ENCODE data around the gene TRIM17.

DNA sequence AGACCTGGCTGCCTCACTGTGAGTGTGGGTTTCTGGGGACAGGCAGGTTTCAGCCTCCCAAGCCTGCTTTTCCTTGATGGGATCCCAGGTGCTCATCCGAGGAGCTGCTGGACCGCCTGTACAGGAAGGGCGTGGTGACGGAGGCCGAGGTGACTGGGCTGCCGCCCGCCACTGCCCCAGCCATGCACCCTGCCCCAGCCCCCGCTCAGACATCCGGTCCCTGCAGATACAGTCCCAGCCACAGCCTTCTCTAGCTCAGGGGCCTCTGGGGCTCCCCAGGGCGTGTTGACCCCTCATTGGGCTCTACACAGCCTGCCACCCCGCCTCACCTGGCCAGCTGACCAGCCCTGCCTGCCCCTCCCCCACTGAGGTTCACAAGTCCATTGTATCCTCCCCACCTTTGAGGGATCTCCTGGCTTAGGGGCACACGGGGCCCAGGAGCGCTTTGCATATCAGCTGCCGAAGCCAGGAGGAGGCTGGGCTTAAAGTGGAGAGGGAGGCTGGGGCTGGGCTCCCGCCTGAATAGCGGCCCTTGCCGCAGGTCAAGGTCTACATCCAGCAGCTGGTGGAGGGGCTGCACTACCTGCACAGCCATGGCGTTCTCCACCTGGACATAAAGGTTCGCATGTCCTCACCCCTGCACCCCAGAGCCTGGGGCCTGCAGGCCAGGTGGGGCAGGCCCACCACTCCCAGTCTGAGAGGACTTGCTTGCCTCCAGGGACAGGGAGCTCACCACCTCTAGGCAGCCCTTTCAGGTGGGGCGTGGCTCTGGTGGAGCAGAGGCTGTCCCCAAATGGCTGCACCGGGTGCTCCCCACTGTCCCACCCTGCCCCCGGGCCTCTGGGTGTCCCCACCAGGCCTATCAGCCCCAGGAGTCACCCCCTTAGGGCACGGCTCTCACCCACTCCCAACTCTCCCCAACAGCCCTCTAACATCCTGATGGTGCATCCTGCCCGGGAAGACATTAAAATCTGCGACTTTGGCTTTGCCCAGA, 48.6 kb downstream of the TRIM17 start:
- TF ChIP-seq, protein P1, sequence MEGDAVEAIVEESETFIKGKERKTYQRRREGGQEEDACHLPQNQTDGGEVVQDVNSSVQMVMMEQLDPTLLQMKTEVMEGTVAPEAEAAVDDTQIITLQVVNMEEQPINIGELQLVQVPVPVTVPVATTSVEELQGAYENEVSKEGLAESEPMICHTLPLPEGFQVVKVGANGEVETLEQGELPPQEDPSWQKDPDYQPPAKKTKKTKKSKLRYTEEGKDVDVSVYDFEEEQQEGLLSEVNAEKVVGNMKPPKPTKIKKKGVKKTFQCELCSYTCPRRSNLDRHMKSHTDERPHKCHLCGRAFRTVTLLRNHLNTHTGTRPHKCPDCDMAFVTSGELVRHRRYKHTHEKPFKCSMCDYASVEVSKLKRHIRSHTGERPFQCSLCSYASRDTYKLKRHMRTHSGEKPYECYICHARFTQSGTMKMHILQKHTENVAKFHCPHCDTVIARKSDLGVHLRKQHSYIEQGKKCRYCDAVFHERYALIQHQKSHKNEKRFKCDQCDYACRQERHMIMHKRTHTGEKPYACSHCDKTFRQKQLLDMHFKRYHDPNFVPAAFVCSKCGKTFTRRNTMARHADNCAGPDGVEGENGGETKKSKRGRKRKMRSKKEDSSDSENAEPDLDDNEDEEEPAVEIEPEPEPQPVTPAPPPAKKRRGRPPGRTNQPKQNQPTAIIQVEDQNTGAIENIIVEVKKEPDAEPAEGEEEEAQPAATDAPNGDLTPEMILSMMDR (IDR thresholded peaks at IDR 0.05; ENCODE audit: low read length) = no peak
- no peak for TF ChIP-seq EZH2 (IDR thresholded peaks at IDR 0.05; ENCODE audit: borderline replicate concordance, low read length)
